ENCODE results near the gene GOSR1.

The GOSR1 gene

GRCh38 chr17:30495586-30495985 lies 18.4 kb downstream of the GOSR1 start:
- no peak overlapping the region for H3K9ac ChIP-seq (ENCODE audit: low read length)
- DNase-seq = no peak
- no peaks in the 10 kb centered on the region for H3K9me2 ChIP-seq (replicated peaks; ENCODE audit: insufficient read depth, low read length)
- TF ChIP-seq, protein P1, sequence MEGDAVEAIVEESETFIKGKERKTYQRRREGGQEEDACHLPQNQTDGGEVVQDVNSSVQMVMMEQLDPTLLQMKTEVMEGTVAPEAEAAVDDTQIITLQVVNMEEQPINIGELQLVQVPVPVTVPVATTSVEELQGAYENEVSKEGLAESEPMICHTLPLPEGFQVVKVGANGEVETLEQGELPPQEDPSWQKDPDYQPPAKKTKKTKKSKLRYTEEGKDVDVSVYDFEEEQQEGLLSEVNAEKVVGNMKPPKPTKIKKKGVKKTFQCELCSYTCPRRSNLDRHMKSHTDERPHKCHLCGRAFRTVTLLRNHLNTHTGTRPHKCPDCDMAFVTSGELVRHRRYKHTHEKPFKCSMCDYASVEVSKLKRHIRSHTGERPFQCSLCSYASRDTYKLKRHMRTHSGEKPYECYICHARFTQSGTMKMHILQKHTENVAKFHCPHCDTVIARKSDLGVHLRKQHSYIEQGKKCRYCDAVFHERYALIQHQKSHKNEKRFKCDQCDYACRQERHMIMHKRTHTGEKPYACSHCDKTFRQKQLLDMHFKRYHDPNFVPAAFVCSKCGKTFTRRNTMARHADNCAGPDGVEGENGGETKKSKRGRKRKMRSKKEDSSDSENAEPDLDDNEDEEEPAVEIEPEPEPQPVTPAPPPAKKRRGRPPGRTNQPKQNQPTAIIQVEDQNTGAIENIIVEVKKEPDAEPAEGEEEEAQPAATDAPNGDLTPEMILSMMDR (IDR thresholded peaks at IDR 0.05; ENCODE audit: low read length) = no peak
- no peak for TF ChIP-seq EZH2 (optimal IDR thresholded peaks at IDR 0.05; ENCODE audit: low read depth, low read length)
- TF ChIP-seq EZH2phosphoT487 (IDR thresholded peaks at IDR 0.05; ENCODE audit: low read length) = no peak
- H3K27ac ChIP-seq (ENCODE audit: low read length) = no peak overlapping the region
- H3K9me3 ChIP-seq (replicated peaks; ENCODE audit: insufficient read depth, low read length) = no peaks in the 10 kb centered on the region
- no peaks in the 10 kb centered on the region for H3K4me1 ChIP-seq (ENCODE audit: low read length)
- no peak overlapping the region for H3K4me2 ChIP-seq (ENCODE audit: low read depth, low read length)
- no peak overlapping the region for H2AFZ ChIP-seq (ENCODE audit: low read length)
- no peaks in the 10 kb centered on the region for H3K27me3 ChIP-seq (replicated peaks; ENCODE audit: insufficient read depth, low read length)
- H3K79me2 ChIP-seq (ENCODE audit: low read length) = no peaks in the 10 kb centered on the region
- H3K36me3 ChIP-seq (replicated peaks; ENCODE audit: insufficient read depth, low read length) = peaks cover 2% of the 10 kb centered on the region
- H3F3A ChIP-seq (ENCODE audit: insufficient read depth, low read length) = peaks cover 3% of the 10 kb centered on the region; the same call in 1 of the 2 replicates
- no peaks in the 10 kb centered on the region for H4K20me1 ChIP-seq (ENCODE audit: insufficient read depth, low read length)
- no peak overlapping the region for H3K4me3 ChIP-seq (ENCODE audit: low read length)

GRCh38 chr17:30503558-30503957 lies 26.4 kb downstream of the GOSR1 start:
- H3K4me1 ChIP-seq (ENCODE audit: low read length) = peaks cover 4% of the 10 kb centered on the region; the same call in 1 of the 2 replicates
- no peaks in the 10 kb centered on the region for H3K27me3 ChIP-seq (replicated peaks; ENCODE audit: insufficient read depth, low read length)
- no peak overlapping the region for H3K27ac ChIP-seq (ENCODE audit: low read length)
- H3F3A ChIP-seq (ENCODE audit: insufficient read depth, low read length) = peaks cover 3% of the 10 kb centered on the region; the same call in 1 of the 2 replicates
- H3K4me2 ChIP-seq (ENCODE audit: low read depth, low read length) = no peak overlapping the region
- H3K4me3 ChIP-seq (ENCODE audit: low read length) = no peak overlapping the region
- TF ChIP-seq EZH2phosphoT487 (IDR thresholded peaks at IDR 0.05; ENCODE audit: low read length) = no peak
- TF ChIP-seq, protein P1 (IDR thresholded peaks at IDR 0.05; ENCODE audit: low read length) = no peak
- H3K79me2 ChIP-seq (ENCODE audit: low read length) = no peaks in the 10 kb centered on the region
- no peaks in the 10 kb centered on the region for H4K20me1 ChIP-seq (ENCODE audit: insufficient read depth, low read length)
- no peak overlapping the region for H3K9ac ChIP-seq (ENCODE audit: low read length)
- H2AFZ ChIP-seq (ENCODE audit: low read length) = no peak overlapping the region
- no peaks in the 10 kb centered on the region for H3K9me3 ChIP-seq (replicated peaks; ENCODE audit: insufficient read depth, low read length)
- DNase-seq = no peak
- no peaks in the 10 kb centered on the region for H3K9me2 ChIP-seq (replicated peaks; ENCODE audit: insufficient read depth, low read length)
- H3K36me3 ChIP-seq (replicated peaks; ENCODE audit: insufficient read depth, low read length) = no peaks in the 10 kb centered on the region; the same call in 1 of the 2 replicates

DNA sequence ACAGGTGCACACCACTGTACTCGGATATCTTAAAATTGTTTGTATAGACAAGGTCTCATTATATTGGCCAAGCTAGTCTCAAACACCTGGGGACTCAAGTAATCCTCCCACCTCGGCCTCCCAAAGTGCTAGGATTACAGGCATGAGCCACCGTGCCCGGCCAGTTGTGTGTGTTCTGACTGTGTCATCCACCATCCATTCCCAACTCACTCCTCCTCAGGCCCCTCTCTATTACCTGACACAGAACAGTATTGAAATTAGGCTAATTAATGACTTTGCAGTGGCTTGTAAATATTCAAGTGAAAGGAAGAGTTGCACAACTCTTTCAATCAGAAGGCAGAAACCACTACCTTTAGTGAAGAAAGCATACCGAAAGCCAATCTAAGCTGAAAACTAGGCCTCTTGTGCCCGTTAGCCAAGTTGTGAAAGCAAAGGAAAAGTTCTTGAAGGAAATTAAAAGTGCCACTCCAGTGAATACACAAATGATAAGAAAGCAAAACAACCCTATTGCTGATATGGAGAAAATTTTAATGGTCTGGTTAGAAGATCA lies 28.7 kb downstream of the GOSR1 start:
- Histone ChIP-seq H3F3A (ENCODE audit: insufficient read depth, low read length) (no peaks in the 10 kb centered on the region), H3K9me2 (replicated peaks; ENCODE audit: insufficient read depth, low read length) (no peaks in the 10 kb centered on the region), H3K79me2 (ENCODE audit: low read length) (no peaks in the 10 kb centered on the region), H3K27ac (ENCODE audit: low read length) (no peak overlapping the region), H4K20me1 (ENCODE audit: insufficient read depth, low read length) (no peaks in the 10 kb centered on the region), H3K4me3 (ENCODE audit: low read length) (no peak overlapping the region), H3K4me2 (ENCODE audit: low read depth, low read length) (no peak overlapping the region), H3K27me3 (replicated peaks; ENCODE audit: insufficient read depth, low read length) (no peaks in the 10 kb centered on the region), H3K9ac (ENCODE audit: low read length) (no peak overlapping the region), H3K36me3 (replicated peaks; ENCODE audit: insufficient read depth, low read length) (no peaks in the 10 kb centered on the region; the same call in 1 of the 2 replicates), H3K4me1 (ENCODE audit: low read length) (peaks cover 4% of the 10 kb centered on the region; the same call in 1 of the 2 replicates), H3K9me3 (replicated peaks; ENCODE audit: insufficient read depth, low read length) (no peaks in the 10 kb centered on the region), H2AFZ (ENCODE audit: low read length) (no peak overlapping the region)
- TF ChIP-seq, protein P1 (IDR thresholded peaks at IDR 0.05; ENCODE audit: low read length) = no peak
- TF ChIP-seq EZH2 (optimal IDR thresholded peaks at IDR 0.05; ENCODE audit: low read depth, low read length) = no peak
- no peak for TF ChIP-seq EZH2phosphoT487 (IDR thresholded peaks at IDR 0.05; ENCODE audit: low read length)
- DNase-seq = no peak
